NCI-H2171 treated with DMSO at 0.1 percent for 48 hours (cell line): ENCODE results near the gene AGRN.

Source experiments
- DNase-seq: peaks from one replicate; lab custom pipeline; 2025; lab: John Stamatoyannopoulos, UW

Gene AGRN

GRCh38 chr1:1081311-1082238 lies 61.7 kb downstream of the AGRN start:
- no peak for DNase-seq

- DNase-seq = no peak
Observed at GRCh38 chr1:1082239-1082775, 62.4 kb downstream of the AGRN start.

DNA sequence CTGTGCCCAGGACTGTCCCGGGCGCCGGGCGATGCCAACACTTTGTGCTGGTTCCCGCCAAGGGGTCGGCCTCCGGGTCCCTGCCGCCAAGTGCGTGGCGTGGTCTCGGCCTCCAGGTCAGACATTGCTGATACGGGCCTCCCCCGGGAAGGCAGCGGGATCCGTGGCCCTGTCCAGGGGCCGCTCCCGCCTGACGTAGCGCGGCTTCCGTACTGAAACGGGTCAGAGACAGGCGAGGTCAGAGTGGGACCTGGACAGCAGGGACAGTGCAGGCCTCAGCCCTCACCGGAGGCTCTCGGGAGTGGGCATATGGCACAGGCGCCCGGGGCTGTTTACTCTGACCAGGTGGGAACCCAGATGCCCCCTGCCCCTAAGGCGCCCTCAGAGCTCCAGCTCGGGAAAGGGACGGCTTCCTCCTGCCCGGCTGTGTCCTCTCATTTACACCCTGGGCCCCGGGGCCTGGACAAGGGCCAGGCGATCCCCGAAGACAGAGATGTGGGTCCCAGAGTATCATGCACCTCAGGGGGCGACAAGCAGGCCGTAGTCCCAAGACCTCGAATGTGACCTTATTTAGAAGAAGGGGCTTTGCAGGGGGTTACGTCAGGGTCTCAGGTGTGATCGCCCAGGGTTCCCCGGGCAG lies 63.0 kb downstream of the AGRN start:
- no peak for DNase-seq

DNA sequence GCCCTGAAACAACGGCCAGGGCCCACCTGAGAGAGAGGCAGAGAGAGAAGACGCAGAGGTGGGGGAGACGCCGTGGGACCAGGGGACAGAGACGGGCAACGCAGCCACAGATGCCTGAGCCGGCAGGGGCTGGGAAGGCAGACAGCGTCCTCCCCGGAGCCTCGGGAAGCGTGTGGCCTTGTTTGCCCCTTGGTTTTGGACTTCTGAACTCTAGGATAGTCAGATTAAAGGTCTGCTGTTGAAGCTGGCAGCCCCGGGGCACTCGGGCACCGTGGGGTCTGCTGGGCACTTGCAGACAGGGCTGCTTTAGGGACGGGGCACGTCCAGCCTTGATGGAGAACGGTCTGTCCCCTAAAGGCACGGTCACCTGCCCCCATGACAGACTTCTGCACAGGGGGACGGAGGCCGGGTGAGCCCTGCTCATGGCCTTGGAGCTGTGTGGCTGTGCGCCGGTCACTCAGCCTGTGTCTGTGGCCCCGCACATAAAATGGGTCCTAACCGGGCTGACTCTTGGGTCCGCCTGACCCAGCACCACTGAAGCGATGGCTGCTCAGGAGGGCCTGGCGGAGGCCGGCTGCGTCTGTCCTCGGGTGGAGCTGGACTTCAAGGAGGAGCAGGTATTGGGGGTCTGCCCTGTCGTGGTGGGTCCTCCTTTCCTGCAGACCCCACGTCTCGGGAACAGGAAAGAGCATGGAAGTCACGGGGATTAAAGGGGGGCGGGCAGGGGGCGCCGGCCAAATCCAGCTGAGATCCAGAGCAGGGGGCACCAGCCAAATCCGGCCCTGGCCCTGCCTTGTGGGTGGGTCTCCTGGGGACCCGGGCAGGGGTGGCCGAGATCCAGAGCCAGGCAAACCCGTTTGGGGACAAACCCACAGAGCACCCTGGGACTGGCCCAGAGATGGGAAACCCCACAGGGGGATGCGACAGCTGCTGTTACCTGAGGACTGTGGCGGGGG lies 63.8 kb downstream of the AGRN start:
- no peak for DNase-seq

DNA sequence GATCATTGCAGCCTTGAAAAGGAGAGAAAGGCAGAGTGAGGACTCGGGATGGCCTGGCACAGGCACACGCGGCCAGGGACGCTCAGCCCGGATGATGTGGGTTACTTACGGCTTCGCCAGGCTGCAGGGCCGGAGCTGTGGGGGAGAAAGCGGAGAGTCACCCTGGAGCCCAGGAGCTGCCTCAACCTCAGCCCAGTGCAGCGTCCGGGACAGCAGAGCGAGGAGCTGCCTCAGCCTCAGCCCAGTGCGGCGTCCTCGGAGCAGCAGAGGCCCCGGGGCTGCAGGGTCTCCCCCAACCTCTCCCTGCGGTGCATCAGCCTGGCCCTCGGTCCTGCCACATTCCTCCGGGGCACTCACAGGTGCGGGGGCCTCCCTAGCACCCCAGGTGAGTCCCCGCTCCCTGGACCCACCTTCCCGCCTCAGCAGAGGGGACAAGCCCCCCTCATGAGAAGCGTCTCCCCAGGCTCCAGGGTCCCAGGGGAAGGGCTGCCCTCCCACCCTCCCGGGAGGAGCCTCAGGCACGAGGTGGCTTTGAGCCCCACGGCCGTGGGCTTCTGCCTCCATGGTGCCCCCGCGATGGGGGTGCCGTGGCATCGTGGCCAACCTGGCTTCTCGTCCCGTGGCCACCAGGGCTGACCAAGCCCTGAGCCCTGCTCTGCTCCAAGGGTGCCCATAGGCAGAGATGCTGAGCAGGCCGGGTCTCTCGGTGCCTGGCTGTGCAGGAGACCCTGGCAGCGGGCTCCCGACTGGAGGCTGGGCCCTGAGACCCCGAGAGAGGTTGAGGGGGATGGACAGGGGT lies 64.7 kb downstream of the AGRN start:
- DNase-seq = no peak

DNA sequence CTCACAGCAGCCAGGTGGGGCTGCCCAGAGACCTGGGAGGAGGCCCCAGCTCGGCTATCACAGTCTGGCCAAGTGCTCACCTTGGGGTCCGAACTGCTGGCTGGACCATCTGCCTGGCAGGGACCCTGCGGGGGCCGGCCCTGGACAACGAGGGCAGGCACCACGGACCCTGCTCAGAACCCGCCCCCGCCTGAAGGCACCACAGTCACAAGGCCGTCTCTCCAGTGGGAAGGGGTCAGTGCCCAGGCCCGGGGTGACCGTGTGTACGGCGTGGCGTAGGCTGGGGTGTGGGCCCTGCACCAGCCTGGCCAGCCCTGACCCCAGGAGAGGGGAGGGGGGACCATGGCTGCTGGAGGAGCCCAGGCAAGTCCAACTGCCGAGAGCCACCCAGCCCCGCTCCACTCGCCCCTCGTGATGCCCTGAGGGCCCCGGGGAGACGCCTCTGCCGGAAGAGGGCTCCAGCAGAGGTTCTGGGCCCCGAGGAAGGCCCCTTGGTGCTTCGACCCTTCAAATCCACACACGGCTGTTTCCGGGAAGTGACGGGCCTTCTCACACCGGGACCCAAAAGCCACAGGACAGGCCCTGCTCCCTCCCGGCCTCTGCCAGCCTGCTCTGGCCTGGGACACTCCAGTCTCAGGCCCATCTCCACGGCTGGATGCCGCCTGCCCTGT lies 65.4 kb downstream of the AGRN start:
- DNase-seq = no peak

GRCh38 chr1:1085911-1086841 lies 66.3 kb downstream of the AGRN start:
- no peak for DNase-seq

DNA sequence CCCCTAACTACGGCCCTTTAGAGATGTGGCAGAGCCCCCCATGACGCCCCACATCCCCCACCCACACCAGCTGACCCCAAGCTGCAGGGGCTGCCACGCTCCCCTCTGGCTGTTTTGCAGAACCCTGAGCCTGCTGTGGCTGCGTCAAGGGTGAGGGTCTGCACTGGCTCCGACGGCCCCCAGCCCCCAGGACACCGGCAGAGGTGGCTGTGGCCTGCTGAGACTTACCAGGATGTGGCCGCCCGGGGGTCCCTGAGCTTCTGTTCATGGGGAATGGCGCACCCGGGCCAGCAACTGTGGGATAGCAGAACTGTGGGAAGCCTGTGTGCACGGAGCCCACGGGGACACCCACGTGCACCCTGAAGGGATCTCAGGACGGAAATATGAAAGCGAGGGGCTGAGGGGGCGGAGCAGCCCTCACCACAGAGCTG lies 67.0 kb downstream of the AGRN start:
- no peak for DNase-seq

DNA sequence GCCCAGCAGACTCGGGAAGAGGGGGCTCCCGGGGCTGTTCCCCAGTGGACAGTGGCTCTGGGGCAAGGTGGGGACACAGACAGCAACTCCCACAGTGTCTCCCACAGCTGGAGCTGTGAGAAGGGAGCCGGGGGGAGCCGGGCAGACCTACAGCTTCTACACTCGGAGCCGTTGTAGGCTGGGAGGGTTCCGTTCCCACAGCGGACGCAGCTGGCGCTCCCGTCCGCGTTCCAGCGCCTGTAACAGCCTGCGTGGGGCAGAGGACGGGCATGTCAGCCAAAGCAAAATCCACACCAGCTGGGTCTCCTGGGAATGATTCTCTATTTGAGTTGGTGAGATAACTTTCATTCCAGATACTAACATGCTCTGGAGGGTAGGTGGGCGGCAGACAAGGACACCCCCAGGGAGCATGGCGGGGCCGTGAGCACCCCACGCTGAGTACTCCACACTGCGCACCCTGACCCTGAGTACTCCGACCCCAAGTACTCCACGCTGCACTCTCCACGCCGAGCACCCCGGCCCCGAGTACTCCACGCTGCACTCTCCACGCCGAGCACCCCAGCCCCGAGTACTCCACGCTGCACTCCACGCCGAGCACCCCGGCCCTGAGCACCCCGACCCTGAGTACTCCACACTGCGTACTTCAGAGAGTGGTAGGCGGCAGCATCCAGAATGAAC lies 67.6 kb downstream of the AGRN start:
- DNase-seq = no peak

- no peak for DNase-seq
Observed at GRCh38 chr1:1088029-1088800, 68.3 kb downstream of the AGRN start.

DNA sequence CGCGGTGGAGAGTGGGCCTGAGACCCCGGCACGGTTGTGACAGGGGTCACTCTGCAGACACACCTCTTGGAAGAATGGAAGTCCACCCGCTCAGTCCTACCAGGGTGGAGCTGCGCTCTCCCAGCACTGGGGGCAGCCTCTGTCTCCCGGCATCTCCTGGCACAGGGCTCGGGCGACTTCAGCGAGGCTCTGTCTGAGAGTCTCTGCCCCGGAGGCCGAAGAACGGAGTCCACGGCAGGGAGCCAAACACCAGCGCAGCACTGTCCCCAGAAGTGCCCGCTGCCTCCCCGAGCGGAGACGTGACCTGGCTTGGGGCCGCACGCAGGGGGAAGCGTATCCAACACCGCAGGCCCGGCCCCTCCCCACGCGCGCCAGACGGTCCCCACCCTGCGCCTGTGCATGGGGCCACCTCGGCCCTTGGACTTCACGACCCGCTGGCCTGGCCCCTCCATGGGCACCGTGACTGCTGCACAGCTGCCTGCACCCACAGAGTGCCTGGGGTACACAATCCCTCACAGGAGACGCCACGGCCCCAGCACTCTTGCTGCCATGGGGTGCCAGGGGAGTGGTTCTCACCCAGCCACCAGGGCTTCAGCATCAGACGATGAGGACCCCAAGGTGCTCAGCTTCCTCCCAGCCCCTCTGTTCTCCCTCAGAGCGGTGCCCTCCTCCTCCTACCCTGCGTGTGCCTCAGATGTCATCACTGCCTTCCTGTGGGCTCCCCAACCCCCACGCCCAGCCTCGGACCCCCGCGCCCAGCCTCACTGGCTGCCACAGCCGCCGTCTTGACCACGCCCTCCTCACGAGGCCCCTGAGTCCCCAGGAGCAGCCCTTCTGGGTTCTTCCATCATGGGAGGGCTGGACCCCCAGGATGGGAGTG lies 69.1 kb downstream of the AGRN start:
- no peak for DNase-seq

DNA sequence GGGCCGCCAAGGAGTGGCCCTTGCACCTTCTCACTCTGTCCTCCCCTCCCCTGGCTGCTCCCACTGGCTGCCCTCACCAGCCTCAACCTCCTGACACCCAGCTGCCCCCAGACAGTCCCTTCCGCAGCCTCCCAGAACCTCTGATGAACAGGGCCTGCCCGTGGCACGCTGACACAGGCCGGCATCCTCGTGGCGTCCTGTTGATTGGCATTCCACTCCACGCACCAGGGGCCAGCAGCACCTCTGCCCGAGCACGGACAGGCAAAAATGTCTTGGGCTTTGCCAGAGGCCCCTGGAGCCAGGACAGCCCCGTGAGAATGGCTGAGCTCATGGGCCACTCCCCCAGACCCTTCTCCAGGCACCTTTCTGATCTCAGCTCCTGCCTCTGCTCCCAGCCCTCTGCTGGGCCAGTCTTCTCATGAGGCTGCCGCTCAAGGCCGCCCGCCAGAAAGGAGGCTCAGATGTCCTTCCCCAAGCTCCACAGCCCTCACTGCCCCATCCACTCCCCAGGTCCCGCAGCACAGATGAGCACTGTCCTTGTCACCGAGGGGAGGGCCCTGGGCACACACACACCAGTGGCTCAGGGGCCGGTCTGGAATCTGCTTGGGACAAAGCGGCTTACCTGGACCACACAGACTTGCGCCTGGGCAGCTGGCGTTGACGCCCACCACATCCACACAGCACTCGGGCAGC lies 70.0 kb downstream of the AGRN start:
- DNase-seq = no peak

DNA sequence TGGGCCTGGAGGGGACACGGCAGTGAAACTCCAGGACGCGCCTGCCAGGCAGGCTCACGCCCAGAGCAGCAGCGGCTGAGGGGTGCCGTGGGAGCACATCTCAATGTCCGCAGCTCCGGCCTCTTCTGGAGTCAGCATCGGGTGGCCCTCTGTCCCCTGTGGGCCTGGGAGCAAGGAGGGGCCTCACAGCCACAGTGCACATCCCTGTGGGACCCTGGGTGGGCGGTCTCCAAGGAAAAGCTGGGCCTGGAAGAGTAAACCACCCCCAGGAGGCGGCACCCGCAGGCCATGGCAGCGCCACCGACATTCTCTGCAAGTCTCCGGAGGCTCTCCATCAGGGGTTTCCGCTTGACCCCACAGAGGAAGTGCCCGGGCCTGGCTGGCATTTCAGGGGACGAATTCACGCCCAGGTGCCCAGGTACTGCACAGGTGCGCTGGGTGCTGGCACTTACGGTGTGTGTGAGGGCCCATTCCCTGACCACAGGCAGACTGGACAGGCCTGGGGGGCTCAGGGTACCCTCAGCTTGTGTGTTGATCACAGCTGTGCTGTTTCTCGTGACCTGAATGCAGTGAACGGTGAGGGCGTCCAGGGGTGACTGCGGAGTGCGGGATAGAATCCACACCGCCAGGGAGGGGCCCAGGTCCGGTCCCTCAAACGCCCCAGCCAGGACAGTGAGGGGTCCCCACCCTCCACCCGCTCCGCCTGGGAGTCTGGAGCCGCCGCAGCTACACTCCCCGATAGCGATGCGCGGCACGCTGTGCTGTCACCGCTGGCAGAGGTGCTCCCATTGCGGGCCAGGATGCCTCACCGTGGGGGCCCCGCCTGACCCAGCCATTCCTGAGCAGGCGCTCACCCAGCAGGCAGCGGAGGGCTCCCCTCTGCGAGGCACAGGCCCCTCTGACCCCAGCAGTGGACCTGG lies 70.8 kb downstream of the AGRN start:
- no peak for DNase-seq

DNA sequence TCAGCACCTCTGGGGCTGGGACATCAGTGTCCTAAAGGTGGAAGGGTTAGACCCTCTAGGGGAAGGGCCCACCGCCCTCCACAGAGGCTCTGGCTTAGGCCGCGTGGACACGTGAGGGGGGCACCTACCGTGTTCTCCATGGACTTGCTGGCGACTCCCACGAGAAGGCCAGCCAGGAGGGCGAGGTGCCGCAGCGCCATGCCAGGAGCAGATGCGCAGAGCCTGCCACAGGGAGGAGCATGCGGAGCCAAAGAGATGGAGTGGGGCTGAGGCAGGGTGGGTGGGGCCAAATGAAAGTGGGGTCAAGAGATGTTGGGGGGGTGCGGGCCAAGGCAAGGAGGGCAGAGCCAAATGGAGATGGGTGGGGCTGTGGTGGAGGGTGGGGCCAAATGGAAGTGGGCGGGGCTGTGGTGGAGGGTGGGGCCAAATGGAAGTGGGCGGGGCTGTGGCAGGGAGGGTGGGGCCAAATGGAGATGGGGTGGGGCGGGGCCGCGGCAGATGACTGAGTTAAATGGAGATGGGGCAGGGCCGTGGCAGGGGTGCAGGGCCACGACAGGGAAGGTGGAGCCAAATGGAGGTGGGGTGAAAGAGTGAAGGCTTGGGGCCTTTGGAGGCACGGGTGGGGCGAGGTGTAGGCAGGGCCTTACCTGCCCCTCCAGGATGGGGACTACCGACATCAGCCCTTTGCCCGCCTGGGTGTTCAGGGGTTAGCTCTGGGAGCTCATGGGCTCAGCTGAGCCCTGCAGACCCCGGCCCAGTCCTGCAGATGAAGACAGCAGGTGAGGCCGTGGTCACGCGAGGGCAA lies 71.6 kb downstream of the AGRN start:
- no peak for DNase-seq
